ENCODE data around the gene HOXA13.

The HOXA13 gene

GRCh38 chr7:27160145-27160545 lies 39.7 kb downstream of the HOXA13 start:
- Mint-ChIP-seq H3K36me3 (ENCODE audit: insufficient read depth) (peaks cover 39% of the 10 kb centered on the region), H3K27ac (no peak overlapping the region), H3K27me3 (peaks cover 68 to 95% of the 10 kb centered on the region in 2 donors), H3K4me3 (peak overlapping the region; percentile 53 to 84), H3K4me1 (ENCODE audit: low read depth in 2 of 2) (peaks cover 18 to 27% of the 10 kb centered on the region in 2 donors), H3K9me3 (no peaks in the 10 kb centered on the region)
- DNase-seq = no peak
- no peak for ATAC-seq (replicated peaks)

GRCh38 chr7:27159266-27160144 lies 40.4 kb downstream of the HOXA13 start:
- Mint-ChIP-seq H3K36me3 (ENCODE audit: insufficient read depth) (peaks cover 35% of the 10 kb centered on the region), H3K27ac (no peak overlapping the region), H3K9me3 (no peaks in the 10 kb centered on the region), H3K4me1 (ENCODE audit: low read depth in 2 of 2) (peaks cover 25 to 29% of the 10 kb centered on the region in 2 donors), H3K4me3 (peak overlapping the region; percentile 53 to 84), H3K27me3 (peaks cover 71 to 95% of the 10 kb centered on the region in 2 donors)
- DNase-seq (no peak), ATAC-seq (replicated peaks) (no peak)

GRCh38 chr7:27158436-27159265 lies 41.2 kb downstream of the HOXA13 start:
- Mint-ChIP-seq H3K27me3 (peaks cover 71 to 95% of the 10 kb centered on the region in 2 donors), H3K4me3 (peak overlapping the region in 1 of 2 donors; percentile 15), H3K27ac (no peak overlapping the region), H3K9me3 (no peaks in the 10 kb centered on the region), H3K4me1 (ENCODE audit: low read depth in 2 of 2) (peaks cover 28 to 30% of the 10 kb centered on the region in 2 donors), H3K36me3 (ENCODE audit: insufficient read depth) (peaks cover 33% of the 10 kb centered on the region)
- no peak for ATAC-seq (replicated peaks)
- DNase-seq = no peak

- H3K36me3 Mint-ChIP-seq (ENCODE audit: insufficient read depth) = peaks cover 32% of the 10 kb centered on the region
- H3K27me3 Mint-ChIP-seq = peaks cover 74 to 95% of the 10 kb centered on the region in 2 donors
- H3K27ac Mint-ChIP-seq = no peak overlapping the region
- no peaks in the 10 kb centered on the region for H3K9me3 Mint-ChIP-seq
- peaks cover 28 to 30% of the 10 kb centered on the region in 2 donors for H3K4me1 Mint-ChIP-seq (ENCODE audit: low read depth in 2 of 2)
- DNase-seq (no peak), ATAC-seq (replicated peaks) (no peak)
- H3K4me3 Mint-ChIP-seq = peak overlapping the region in 1 of 2 donors; percentile 54
These were observed 42.0 kb downstream of the HOXA13 start for GRCh38 chr7:27157702-27158431.

- DNase-seq (no peak), ATAC-seq (replicated peaks) (no peak)
- peaks cover 32% of the 10 kb centered on the region for H3K36me3 Mint-ChIP-seq (ENCODE audit: insufficient read depth)
- peak overlapping the region in 1 of 2 donors; percentile 55 for H3K27ac Mint-ChIP-seq
- peak overlapping the region; percentile 40 to 64 for H3K4me3 Mint-ChIP-seq
- no peaks in the 10 kb centered on the region for H3K9me3 Mint-ChIP-seq
- peaks cover 30 to 32% of the 10 kb centered on the region in 2 donors for H3K4me1 Mint-ChIP-seq (ENCODE audit: low read depth in 2 of 2)
- peaks cover 79 to 95% of the 10 kb centered on the region in 2 donors for H3K27me3 Mint-ChIP-seq
These were observed 42.8 kb downstream of the HOXA13 start for GRCh38 chr7:27156916-27157701.

GRCh38 chr7:27156508-27156898 lies 43.4 kb downstream of the HOXA13 start, which contains the start of gene HOXA7:
TSS of gene HOXA7 (minus strand) at chr7:27156675. CDS start at chr7:27156545, 130 bp downstream.
- no peaks in the 10 kb centered on the region for H3K9me3 Mint-ChIP-seq
- H3K27me3 Mint-ChIP-seq = peaks cover 83 to 96% of the 10 kb centered on the region in 2 donors
- ATAC-seq (replicated peaks) (no peak), DNase-seq (no peak)
- peaks cover 36 to 38% of the 10 kb centered on the region in 2 donors for H3K4me1 Mint-ChIP-seq (ENCODE audit: low read depth in 2 of 2)
- H3K36me3 Mint-ChIP-seq (ENCODE audit: insufficient read depth) = peaks cover 37% of the 10 kb centered on the region
- peak within 1 kb of the TSS; percentile 64 to 80 for H3K4me3 Mint-ChIP-seq
- peak within 1 kb of the TSS in 1 of 2 donors; percentile 55 for H3K27ac Mint-ChIP-seq

- Mint-ChIP-seq H3K27ac (peak overlapping the region in 1 of 2 donors; percentile 20), H3K4me1 (ENCODE audit: low read depth in 2 of 2) (peaks cover 41% of the 10 kb centered on the region in 2 donors), H3K27me3 (peaks cover 88 to 96% of the 10 kb centered on the region in 2 donors), H3K9me3 (no peaks in the 10 kb centered on the region), H3K36me3 (ENCODE audit: insufficient read depth) (peaks cover 37% of the 10 kb centered on the region), H3K4me3 (peak overlapping the region; percentile 64 to 80)
- DNase-seq (no peak), ATAC-seq (replicated peaks) (peak; percentile 18)
These were observed 43.9 kb downstream of the HOXA13 start for GRCh38 chr7:27155816-27156507.

- Mint-ChIP-seq H3K27ac (peak overlapping the region in 1 of 2 donors; percentile 49), H3K36me3 (ENCODE audit: insufficient read depth) (peaks cover 36% of the 10 kb centered on the region)
- ATAC-seq (replicated peaks) = no peak
These were observed 44.7 kb downstream of the HOXA13 start for GRCh38 chr7:27154901-27155815.

GRCh38 chr7:27154369-27154768 lies 45.5 kb downstream of the HOXA13 start:
- Mint-ChIP-seq H3K36me3 (ENCODE audit: insufficient read depth) (peaks cover 32% of the 10 kb centered on the region), H3K4me3 (peak overlapping the region; percentile 64 to 80), H3K27me3 (peaks cover 90 to 99% of the 10 kb centered on the region in 2 donors), H3K27ac (peak overlapping the region; percentile 15 to 58), H3K4me1 (ENCODE audit: low read depth in 2 of 2) (peaks cover 44 to 47% of the 10 kb centered on the region in 2 donors), H3K9me3 (no peaks in the 10 kb centered on the region)
- ATAC-seq (replicated peaks) (no peak), DNase-seq (no peak)

More at GRCh38 chr7:27154901-27155815, 44.7 kb downstream of the HOXA13 start:
- Mint-ChIP-seq H3K27me3 (peaks cover 96 to 100% of the 10 kb centered on the region in 2 donors), H3K4me1 (ENCODE audit: low read depth in 2 of 2) (peaks cover 47 to 49% of the 10 kb centered on the region in 2 donors), H3K4me3 (peak overlapping the region; percentile 64 to 80), H3K9me3 (no peaks in the 10 kb centered on the region)
- DNase-seq = no peak

GRCh38 chr7:27153526-27153925 lies 46.4 kb downstream of the HOXA13 start:
- Mint-ChIP-seq H3K4me3 (no peak overlapping the region), H3K27ac (no peak overlapping the region), H3K36me3 (ENCODE audit: insufficient read depth) (peaks cover 32% of the 10 kb centered on the region), H3K4me1 (ENCODE audit: low read depth in 2 of 2) (peaks cover 44 to 47% of the 10 kb centered on the region in 2 donors), H3K9me3 (no peaks in the 10 kb centered on the region), H3K27me3 (peaks cover 84 to 99% of the 10 kb centered on the region in 2 donors)
- ATAC-seq (replicated peaks) (no peak), DNase-seq (no peak)

GRCh38 chr7:27152816-27153442 lies 47.0 kb downstream of the HOXA13 start:
- H3K4me1 Mint-ChIP-seq (ENCODE audit: low read depth in 2 of 2) = peaks cover 42 to 46% of the 10 kb centered on the region in 2 donors

More at GRCh38 chr7:27152816-27153442, 47.0 kb downstream of the HOXA13 start:
- ATAC-seq (replicated peaks) (no peak), DNase-seq (no peak)
- Mint-ChIP-seq H3K9me3 (no peaks in the 10 kb centered on the region), H3K36me3 (ENCODE audit: insufficient read depth) (peaks cover 31% of the 10 kb centered on the region), H3K27ac (no peak overlapping the region), H3K27me3 (peaks cover 84 to 99% of the 10 kb centered on the region in 2 donors), H3K4me3 (no peak overlapping the region)
